Measurements from ENCODE around the gene FHIT.
"Not testable (repeated sequence)": the region's sequence is repeated elsewhere in the genome, so short reads cannot be mapped to it uniquely, and the experiment has no call there.

Gene FHIT

GRCh38 chr3:60585918-60586317 lies 665.3 kb downstream of the FHIT start:
- no peak for DNase-seq (ENCODE audit: low read depth in 3 of 3, low spot score in 1 of 3)

- no peak for DNase-seq (ENCODE audit: low read depth in 3 of 3, low spot score in 1 of 3)
These were observed 667.0 kb downstream of the FHIT start for GRCh38 chr3:60584250-60584649.

GRCh38 chr3:60582288-60582687 lies 669.0 kb downstream of the FHIT start:
- no peak for DNase-seq (ENCODE audit: low read depth in 3 of 3, low spot score in 1 of 3)

GRCh38 chr3:60580809-60581208 lies 670.4 kb downstream of the FHIT start:
- no peak for DNase-seq (ENCODE audit: low read depth in 3 of 3, low spot score in 1 of 3)

GRCh38 chr3:60579734-60580133 lies 671.5 kb downstream of the FHIT start:
- no peak for DNase-seq (ENCODE audit: low read depth in 3 of 3, low spot score in 1 of 3)

- DNase-seq (ENCODE audit: low read depth in 3 of 3, low spot score in 1 of 3): no peak
These were observed 672.3 kb downstream of the FHIT start for GRCh38 chr3:60578936-60579335.

- no peak for DNase-seq (ENCODE audit: low read depth in 3 of 3, low spot score in 1 of 3)
These were observed 673.7 kb downstream of the FHIT start for GRCh38 chr3:60577601-60578000.

- DNase-seq (ENCODE audit: low read depth in 3 of 3, low spot score in 1 of 3): no peak
These were observed 675.5 kb downstream of the FHIT start for GRCh38 chr3:60575718-60576272.

GRCh38 chr3:60574046-60574769 lies 677.0 kb downstream of the FHIT start:
- DNase-seq (ENCODE audit: low read depth in 3 of 3, low spot score in 1 of 3): no peak

- DNase-seq (ENCODE audit: low read depth in 3 of 3, low spot score in 1 of 3): no peak
These were observed 677.8 kb downstream of the FHIT start for GRCh38 chr3:60573494-60573893.

GRCh38 chr3:60571511-60571910 lies 679.7 kb downstream of the FHIT start:
- no peak for DNase-seq (ENCODE audit: low read depth in 3 of 3, low spot score in 1 of 3)

- DNase-seq (ENCODE audit: low read depth in 3 of 3, low spot score in 1 of 3): no peak
These were observed 694.1 kb downstream of the FHIT start for GRCh38 chr3:60557122-60557521.

GRCh38 chr3:60555686-60556354 lies 695.4 kb downstream of the FHIT start:
- no peak for DNase-seq (ENCODE audit: low read depth in 3 of 3, low spot score in 1 of 3)

- no peak for DNase-seq (ENCODE audit: low read depth in 3 of 3, low spot score in 1 of 3)
These were observed 698.1 kb downstream of the FHIT start for GRCh38 chr3:60553144-60553543.

GRCh38 chr3:60552581-60552980 lies 698.7 kb downstream of the FHIT start:
- no peak for DNase-seq (ENCODE audit: low read depth in 3 of 3, low spot score in 1 of 3)

GRCh38 chr3:60551455-60552209 lies 699.6 kb downstream of the FHIT start:
- no peak for DNase-seq (ENCODE audit: low read depth in 3 of 3, low spot score in 1 of 3)

GRCh38 chr3:60549863-60550262 lies 701.4 kb downstream of the FHIT start:
- DNase-seq (ENCODE audit: low read depth in 3 of 3, low spot score in 1 of 3): no peak

GRCh38 chr3:60542995-60543394 lies 708.3 kb downstream of the FHIT start:
- no peak for DNase-seq (ENCODE audit: low read depth in 3 of 3, low spot score in 1 of 3)

GRCh38 chr3:60539394-60539793 lies 711.9 kb downstream of the FHIT start:
- DNase-seq (ENCODE audit: low read depth in 3 of 3, low spot score in 1 of 3): not testable (repeated sequence)

- DNase-seq (ENCODE audit: low read depth in 3 of 3, low spot score in 1 of 3): no peak
These were observed 714.8 kb downstream of the FHIT start for GRCh38 chr3:60536420-60536819.

- DNase-seq (ENCODE audit: low read depth in 3 of 3, low spot score in 1 of 3): no peak
These were observed 719.5 kb downstream of the FHIT start for GRCh38 chr3:60531759-60532158.

- DNase-seq (ENCODE audit: low read depth in 3 of 3, low spot score in 1 of 3): no peak
These were observed 722.6 kb downstream of the FHIT start for GRCh38 chr3:60528651-60529050.
